ENCODE results near the gene SULT1C3.

SULT1C3 gene

GRCh38 chr2:108253106-108253505, 13.3 kb downstream of the SULT1C3 start:
- ChIA-PET CTCF (no interaction called here), POLR2A (no interaction called here)
- TF ChIP-seq, protein P1, sequence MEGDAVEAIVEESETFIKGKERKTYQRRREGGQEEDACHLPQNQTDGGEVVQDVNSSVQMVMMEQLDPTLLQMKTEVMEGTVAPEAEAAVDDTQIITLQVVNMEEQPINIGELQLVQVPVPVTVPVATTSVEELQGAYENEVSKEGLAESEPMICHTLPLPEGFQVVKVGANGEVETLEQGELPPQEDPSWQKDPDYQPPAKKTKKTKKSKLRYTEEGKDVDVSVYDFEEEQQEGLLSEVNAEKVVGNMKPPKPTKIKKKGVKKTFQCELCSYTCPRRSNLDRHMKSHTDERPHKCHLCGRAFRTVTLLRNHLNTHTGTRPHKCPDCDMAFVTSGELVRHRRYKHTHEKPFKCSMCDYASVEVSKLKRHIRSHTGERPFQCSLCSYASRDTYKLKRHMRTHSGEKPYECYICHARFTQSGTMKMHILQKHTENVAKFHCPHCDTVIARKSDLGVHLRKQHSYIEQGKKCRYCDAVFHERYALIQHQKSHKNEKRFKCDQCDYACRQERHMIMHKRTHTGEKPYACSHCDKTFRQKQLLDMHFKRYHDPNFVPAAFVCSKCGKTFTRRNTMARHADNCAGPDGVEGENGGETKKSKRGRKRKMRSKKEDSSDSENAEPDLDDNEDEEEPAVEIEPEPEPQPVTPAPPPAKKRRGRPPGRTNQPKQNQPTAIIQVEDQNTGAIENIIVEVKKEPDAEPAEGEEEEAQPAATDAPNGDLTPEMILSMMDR (IDR thresholded peaks at IDR 0.05; ENCODE audit: insufficient read depth, low read length, missing control alignments) = no peak
- no peak for DNase-seq (ENCODE audit: low read depth, low spot score)
- no peak overlapping the region for H3K4me3 ChIP-seq (ENCODE audit: low read depth, low read length)

- DNase-seq (ENCODE audit: low read depth, low spot score) = no peak
- TF ChIP-seq, protein P1 (IDR thresholded peaks at IDR 0.05; ENCODE audit: insufficient read depth, low read length, missing control alignments) = no peak
- ChIA-PET POLR2A (no interaction called here), CTCF (no interaction called here)
- no peak overlapping the region for H3K4me3 ChIP-seq (ENCODE audit: low read depth, low read length)
These were observed 18.1 kb downstream of the SULT1C3 start for GRCh38 chr2:108257757-108258331.

DNA sequence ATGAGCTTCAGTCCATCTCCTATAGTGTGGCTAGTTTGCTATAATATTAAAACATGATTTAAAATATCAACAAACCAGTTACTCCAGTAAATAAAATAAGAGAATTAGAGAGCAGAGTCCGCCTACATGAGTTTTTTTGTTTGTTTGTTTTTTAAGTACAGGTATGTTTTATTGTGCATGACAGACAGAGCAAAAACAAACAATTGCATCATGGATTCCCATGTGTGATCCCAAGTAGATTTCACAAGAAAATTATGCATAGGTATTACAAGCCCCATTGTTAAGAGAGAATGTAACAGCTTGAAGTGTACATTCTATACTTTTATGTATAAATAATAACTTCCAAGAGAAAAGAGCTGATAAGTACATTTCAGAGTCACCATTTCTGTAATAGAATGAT, 21.0 kb downstream of the SULT1C3 start:
- H3K4me3 ChIP-seq (ENCODE audit: low read depth, low read length) = no peak overlapping the region
- TF ChIP-seq, protein P1 (IDR thresholded peaks at IDR 0.05; ENCODE audit: insufficient read depth, low read length, missing control alignments) = no peak
- POLR2A ChIA-PET = no interaction called here
- CTCF ChIA-PET = no interaction called here
- no peak for DNase-seq (ENCODE audit: low read depth, low spot score)

DNA sequence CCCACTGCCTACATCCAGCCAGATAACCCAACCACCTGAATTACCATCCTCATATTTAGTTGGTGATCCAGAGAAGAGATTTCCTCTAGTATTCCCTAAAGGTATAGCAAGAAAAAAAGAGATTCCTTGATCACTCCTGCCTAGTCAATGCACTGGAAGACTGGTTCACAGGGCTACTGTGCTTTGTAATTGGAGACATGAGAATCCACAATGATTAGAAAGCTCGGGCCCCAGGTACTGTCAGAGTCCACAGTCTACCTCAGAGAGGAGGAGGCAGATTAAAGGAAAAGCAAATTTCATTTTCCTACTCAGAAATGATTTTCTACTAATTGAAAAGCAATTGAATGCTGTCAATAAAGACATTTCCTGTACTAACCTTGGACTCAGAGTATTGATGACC, 22.3 kb downstream of the SULT1C3 start:
- no peak for DNase-seq (ENCODE audit: low read depth, low spot score)
- ChIA-PET CTCF (no interaction called here), POLR2A (no interaction called here)
- TF ChIP-seq, protein P1 (IDR thresholded peaks at IDR 0.05; ENCODE audit: insufficient read depth, low read length, missing control alignments) = no peak
- H3K4me3 ChIP-seq (ENCODE audit: low read depth, low read length) = no peak overlapping the region

- CTCF ChIA-PET = no interaction called here
These were observed 23.6 kb downstream of the SULT1C3 start for GRCh38 chr2:108263401-108263800.

GRCh38 chr2:108266218-108266617, 26.4 kb downstream of the SULT1C3 start:
- TF ChIP-seq, protein P1 (IDR thresholded peaks at IDR 0.05; ENCODE audit: insufficient read depth, low read length, missing control alignments) = no peak
- no peak for DNase-seq (ENCODE audit: low read depth, low spot score)
- H3K4me3 ChIP-seq (ENCODE audit: low read depth, low read length) = no peak overlapping the region
- POLR2A ChIA-PET = no interaction called here
- CTCF ChIA-PET = no interaction called here

More at GRCh38 chr2:108263401-108263800, 23.6 kb downstream of the SULT1C3 start:
- POLR2A ChIA-PET = no interaction called here
- H3K4me3 ChIP-seq (ENCODE audit: low read depth, low read length) = no peak overlapping the region
- TF ChIP-seq, protein P1 (IDR thresholded peaks at IDR 0.05; ENCODE audit: insufficient read depth, low read length, missing control alignments) = no peak
- no peak for DNase-seq (ENCODE audit: low read depth, low spot score)
